GM19372 (cell line): ENCODE data around the gene MYH13.

ENCODE experiments used
- ATAC-seq: cut with Tn5 transposase; IDR thresholded peaks from one replicate; pipeline ENCODE4 v1.9.1; 2021; ENCODE audit warnings: mild to moderate bottlenecking, low read depth, moderate library complexity; ENCODE audit not compliant: unreplicated experiment

MYH13 gene

GRCh38 chr17:10262451-10262850, 110.4 kb downstream of the MYH13 start:
- no peak for ATAC-seq

DNA sequence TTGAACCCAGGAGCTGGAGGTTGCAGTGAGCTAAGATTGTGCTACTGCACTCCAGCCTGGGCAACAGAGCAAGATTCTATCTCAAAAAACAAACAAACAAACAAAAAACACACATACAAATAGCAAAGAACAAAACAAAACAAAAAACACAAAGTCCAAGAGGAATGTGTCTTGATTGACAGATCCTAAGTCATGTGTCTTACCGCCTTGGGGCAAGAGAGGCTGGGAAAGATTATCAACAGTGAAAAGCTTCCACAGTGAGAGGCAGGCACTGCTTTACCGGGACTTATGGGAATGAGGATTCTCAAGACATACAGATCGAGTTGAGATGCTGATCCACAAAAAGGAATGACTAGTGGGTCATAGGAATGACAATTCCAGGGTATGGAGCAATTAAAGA, 111.7 kb downstream of the MYH13 start:
- ATAC-seq = no peak

- peak; percentile 82 for ATAC-seq
These were observed 121.4 kb downstream of the MYH13 start for GRCh38 chr17:10251212-10251948.
